HEK293 (cell line): ENCODE measurements around the gene LYZ.

Experiments used
- GLIS2 ChIP-seq: fragments of 450-650 bp; formaldehyde crosslinking; IDR thresholded peaks from 2 replicates; pipeline ENCODE4 v1.5.1; 2016; ENCODE audit warnings: missing biosample characterization, missing genetic modification characterization
- PRDM1 ChIP-seq: fragments of 450-650 bp; formaldehyde crosslinking; IDR thresholded peaks from 2 replicates; pipeline ENCODE4; 2016; ENCODE audit warnings: missing biosample characterization, missing genetic modification characterization
- ZNF132 ChIP-seq: fragments of 450-650 bp; formaldehyde crosslinking; IDR thresholded peaks from 2 replicates; pipeline ENCODE4 v1.5.1; 2017; ENCODE audit warnings: missing biosample characterization, missing genetic modification characterization, borderline replicate concordance
- ZNF174 ChIP-seq: fragments of 450-650 bp; formaldehyde crosslinking; IDR thresholded peaks from 2 replicates; pipeline ENCODE4 v1.5.0; 2017; ENCODE audit warnings: missing biosample characterization, mild to moderate bottlenecking, missing genetic modification characterization
- ZNF23 ChIP-seq: fragments of 450-650 bp; formaldehyde crosslinking; IDR thresholded peaks from 2 replicates; pipeline ENCODE4 v1.5.1; 2016; ENCODE audit warnings: missing biosample characterization, missing genetic modification characterization, borderline replicate concordance
- ZNF292 ChIP-seq: fragments of 450-650 bp; formaldehyde crosslinking; IDR thresholded peaks from 2 replicates; pipeline ENCODE4 v1.5.1; 2016; ENCODE audit warnings: low read depth, missing biosample characterization, missing genetic modification characterization, borderline replicate concordance
- ZNF433 ChIP-seq: fragments of 450-650 bp; formaldehyde crosslinking; IDR thresholded peaks from 2 replicates; pipeline ENCODE4 v1.5.1; 2016; ENCODE audit warnings: missing biosample characterization, missing genetic modification characterization, low read depth
- ZNF521 ChIP-seq: fragments of 450-650 bp; formaldehyde crosslinking; IDR thresholded peaks from 2 replicates; pipeline ENCODE4 v1.5.1; 2017; ENCODE audit warnings: missing biosample characterization, mild to moderate bottlenecking, missing genetic modification characterization
- ZSCAN16 ChIP-seq: fragments of 450-650 bp; formaldehyde crosslinking; IDR thresholded peaks from 2 replicates; pipeline ENCODE4 v1.5.1; 2016; ENCODE audit warnings: missing biosample characterization, missing genetic modification characterization
- ZSCAN23 ChIP-seq: fragments of 450-650 bp; formaldehyde crosslinking; IDR thresholded peaks from 2 replicates; pipeline ENCODE4 v1.5.1; 2016; ENCODE audit warnings: missing biosample characterization, missing genetic modification characterization
- TF ChIP-seq, protein P1 (sequence below): fragments of 450-650 bp; formaldehyde crosslinking; IDR thresholded peaks from 2 replicates; pipeline ENCODE4 v1.5.1; 2016; ENCODE audit warnings: missing biosample characterization, missing genetic modification characterization
- TF ChIP-seq, protein P2 (sequence below): fragments of 450-650 bp; formaldehyde crosslinking; IDR thresholded peaks from 2 replicates; pipeline ENCODE4 v1.5.1; 2016; ENCODE audit warnings: missing biosample characterization, missing genetic modification characterization
- TF ChIP-seq, protein P3 (sequence below): sonication (generic); formaldehyde crosslinking; IDR thresholded peaks from 2 replicates; pipeline ENCODE4 v1.8.1; 2022; ENCODE audit warnings: mild to moderate bottlenecking, moderate library complexity, missing genetic modification reagents

DNA sequence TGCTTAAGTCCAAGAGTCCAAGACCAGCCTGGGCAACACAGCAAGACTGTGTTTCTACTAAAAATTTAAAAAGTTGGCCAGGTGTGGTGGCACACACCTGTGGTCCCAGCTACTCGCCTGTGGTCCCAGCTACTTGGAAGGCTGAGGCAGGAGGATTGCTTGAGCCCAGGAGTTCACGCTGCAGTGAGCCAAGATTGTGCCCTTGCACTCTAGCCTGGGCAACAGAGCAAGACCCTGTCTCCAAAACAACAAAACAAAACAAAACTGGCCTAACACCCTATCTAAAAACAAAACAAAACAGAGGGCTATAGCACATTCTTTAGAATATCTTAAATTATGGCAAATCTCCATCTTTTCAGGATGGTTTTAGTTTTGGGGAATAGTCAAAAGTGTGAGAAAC is 3.1 kb upstream of the LYZ start:
- TF ChIP-seq PRDM1 (tag by site-specific recombination) (no peak), ZSCAN16 (no peak), GLIS2 (tag by site-specific recombination) (no peak), ZNF292 (tag by site-specific recombination) (no peak), ZNF132 (tag by site-specific recombination) (no peak), ZNF174 (tag by site-specific recombination) (no peak), ZNF433 (tag by site-specific recombination) (no peak), ZNF23 (no peak), ZNF521 (no peak), ZSCAN23 (tag by site-specific recombination) (no peak)
- TF ChIP-seq, protein P1, sequence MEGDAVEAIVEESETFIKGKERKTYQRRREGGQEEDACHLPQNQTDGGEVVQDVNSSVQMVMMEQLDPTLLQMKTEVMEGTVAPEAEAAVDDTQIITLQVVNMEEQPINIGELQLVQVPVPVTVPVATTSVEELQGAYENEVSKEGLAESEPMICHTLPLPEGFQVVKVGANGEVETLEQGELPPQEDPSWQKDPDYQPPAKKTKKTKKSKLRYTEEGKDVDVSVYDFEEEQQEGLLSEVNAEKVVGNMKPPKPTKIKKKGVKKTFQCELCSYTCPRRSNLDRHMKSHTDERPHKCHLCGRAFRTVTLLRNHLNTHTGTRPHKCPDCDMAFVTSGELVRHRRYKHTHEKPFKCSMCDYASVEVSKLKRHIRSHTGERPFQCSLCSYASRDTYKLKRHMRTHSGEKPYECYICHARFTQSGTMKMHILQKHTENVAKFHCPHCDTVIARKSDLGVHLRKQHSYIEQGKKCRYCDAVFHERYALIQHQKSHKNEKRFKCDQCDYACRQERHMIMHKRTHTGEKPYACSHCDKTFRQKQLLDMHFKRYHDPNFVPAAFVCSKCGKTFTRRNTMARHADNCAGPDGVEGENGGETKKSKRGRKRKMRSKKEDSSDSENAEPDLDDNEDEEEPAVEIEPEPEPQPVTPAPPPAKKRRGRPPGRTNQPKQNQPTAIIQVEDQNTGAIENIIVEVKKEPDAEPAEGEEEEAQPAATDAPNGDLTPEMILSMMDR (tag by site-specific recombination): no peak
- TF ChIP-seq, protein P2, sequence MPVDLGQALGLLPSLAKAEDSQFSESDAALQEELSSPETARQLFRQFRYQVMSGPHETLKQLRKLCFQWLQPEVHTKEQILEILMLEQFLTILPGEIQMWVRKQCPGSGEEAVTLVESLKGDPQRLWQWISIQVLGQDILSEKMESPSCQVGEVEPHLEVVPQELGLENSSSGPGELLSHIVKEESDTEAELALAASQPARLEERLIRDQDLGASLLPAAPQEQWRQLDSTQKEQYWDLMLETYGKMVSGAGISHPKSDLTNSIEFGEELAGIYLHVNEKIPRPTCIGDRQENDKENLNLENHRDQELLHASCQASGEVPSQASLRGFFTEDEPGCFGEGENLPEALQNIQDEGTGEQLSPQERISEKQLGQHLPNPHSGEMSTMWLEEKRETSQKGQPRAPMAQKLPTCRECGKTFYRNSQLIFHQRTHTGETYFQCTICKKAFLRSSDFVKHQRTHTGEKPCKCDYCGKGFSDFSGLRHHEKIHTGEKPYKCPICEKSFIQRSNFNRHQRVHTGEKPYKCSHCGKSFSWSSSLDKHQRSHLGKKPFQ (tag by site-specific recombination): no peak
- TF ChIP-seq, protein P3, sequence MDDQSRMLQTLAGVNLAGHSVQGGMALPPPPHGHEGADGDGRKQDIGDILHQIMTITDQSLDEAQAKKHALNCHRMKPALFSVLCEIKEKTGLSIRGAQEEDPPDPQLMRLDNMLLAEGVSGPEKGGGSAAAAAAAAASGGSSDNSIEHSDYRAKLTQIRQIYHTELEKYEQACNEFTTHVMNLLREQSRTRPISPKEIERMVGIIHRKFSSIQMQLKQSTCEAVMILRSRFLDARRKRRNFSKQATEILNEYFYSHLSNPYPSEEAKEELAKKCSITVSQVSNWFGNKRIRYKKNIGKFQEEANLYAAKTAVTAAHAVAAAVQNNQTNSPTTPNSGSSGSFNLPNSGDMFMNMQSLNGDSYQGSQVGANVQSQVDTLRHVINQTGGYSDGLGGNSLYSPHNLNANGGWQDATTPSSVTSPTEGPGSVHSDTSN: no peak
